Measurements from ENCODE around the gene PCIF1.
"Not testable (repeated sequence)": the region's sequence is repeated elsewhere in the genome, so short reads cannot be mapped to it uniquely, and the experiment has no call there.

The PCIF1 gene

DNA sequence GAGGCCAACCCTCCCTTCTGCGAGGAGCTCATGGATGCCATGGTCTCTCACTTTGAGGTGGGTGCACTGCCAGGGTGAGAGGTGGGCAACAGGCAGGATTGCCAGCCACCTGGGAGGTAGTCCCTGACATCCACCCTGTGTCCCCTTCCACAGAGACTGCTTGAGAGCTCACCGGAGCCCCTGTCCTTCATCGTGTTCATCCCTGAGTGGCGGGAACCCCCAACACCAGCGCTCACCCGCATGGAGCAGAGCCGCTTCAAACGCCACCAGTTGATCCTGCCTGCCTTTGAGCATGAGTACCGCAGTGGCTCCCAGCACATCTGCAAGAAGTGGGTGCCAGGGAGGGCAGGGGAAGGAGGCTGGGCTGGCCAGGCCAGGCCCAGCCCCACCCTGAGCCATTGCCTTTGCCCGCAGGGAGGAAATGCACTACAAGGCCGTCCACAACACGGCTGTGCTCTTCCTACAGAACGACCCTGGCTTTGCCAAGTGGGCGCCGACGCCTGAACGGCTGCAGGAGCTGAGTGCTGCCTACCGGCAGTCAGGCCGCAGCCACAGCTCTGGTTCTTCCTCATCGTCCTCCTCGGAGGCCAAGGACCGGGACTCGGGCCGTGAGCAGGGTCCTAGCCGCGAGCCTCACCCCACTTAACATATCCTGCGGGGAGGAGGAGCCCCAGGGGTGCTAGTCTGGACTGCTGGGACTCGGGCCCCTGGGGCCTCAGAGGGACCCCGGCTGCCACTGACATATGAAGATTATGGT is 12.8 kb downstream of the PCIF1 start:
- no peak for DNase-seq (ENCODE audit: low read depth)

- DNase-seq (ENCODE audit: low read depth): no peak
Measured at GRCh38 chr20:45948261-45948733, 13.8 kb downstream of the PCIF1 start.

GRCh38 chr20:45948742-45949541 is 14.5 kb downstream of the PCIF1 start:
- no peak for DNase-seq (ENCODE audit: low read depth)

GRCh38 chr20:45949542-45950329 is 15.3 kb downstream of the PCIF1 start:
- no peak for DNase-seq (ENCODE audit: low read depth)

DNA sequence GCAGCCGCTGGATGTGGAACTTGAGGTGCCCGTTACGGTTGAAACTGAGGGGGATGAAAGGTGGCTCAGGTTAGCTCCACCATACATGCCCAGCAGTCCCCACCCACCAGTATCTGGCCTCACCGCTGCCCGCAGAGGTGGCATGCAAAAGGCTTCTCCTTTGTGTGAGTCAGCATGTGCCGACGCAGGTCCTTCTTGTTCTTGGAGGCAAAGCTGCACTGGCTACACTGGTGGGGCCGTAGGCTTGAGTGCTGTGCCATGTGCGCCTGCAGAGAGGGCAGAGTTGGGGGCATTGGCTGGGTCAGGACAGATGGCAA is 15.8 kb downstream of the PCIF1 start:
- no peak for DNase-seq (ENCODE audit: low read depth)

GRCh38 chr20:45951925-45952834 is 17.7 kb downstream of the PCIF1 start:
- no peak for DNase-seq (ENCODE audit: low read depth)

DNA sequence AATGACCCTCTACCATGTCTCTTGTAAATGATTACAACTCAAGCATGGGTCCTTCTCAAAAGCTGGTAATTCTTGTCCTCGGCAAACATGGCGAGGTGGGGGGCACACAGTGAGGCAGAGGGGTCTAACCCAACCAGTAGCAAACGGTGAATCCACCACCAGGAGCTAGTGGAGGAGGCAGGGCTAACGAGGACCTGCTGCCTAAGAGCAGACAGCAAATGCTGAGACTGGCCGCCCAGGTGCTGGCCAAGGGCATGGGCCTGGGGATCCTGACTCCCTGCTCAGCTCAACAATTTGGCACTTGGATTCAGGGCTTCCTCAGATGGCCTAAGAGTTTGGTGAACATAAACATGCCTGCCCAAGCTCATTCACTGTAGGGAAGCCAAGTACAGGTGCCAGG is 18.4 kb downstream of the PCIF1 start:
- DNase-seq (ENCODE audit: low read depth): no peak

DNA sequence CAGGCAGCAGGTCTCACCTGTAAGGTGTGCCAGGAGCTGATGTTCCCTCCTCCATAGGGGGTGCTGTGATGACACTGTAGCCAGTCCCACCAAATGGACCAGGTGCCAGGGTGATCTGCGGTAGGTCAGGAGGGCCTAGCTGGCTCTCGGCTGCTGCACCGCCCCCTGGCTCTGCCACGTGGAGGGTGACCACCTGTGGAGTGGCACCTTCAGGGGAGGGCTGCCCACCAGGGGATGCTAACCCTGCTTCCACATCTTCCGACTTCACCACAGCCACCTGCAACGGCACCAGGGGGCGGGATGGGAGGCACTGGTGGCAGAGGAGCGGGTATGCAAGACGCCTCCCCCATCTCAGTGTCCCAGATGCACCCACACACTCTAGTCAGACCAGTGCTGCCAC is 19.2 kb downstream of the PCIF1 start:
- DNase-seq (ENCODE audit: low read depth): no peak

DNA sequence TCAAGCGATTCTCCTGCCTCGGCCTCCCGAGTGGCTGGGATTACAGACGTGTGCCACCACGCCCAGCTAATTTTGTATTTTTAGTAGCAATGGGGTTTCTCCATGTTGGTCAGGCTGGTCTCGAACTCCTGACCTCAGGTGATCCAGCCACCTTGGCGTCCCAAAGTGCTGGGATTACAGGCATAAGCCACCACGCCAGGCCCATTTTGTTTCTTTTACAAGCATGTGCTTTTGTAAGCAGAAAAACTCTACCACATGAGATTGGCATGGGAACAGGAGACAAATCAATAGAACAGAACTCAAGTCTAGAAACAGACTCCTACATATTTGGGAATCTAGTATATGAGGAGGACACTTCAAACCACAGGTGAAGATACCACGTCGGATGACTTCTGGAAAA is 21.8 kb downstream of the PCIF1 start:
- DNase-seq (ENCODE audit: low read depth): not testable (repeated sequence)

- no peak for DNase-seq (ENCODE audit: low read depth)
Measured at GRCh38 chr20:45957021-45957941, 22.8 kb downstream of the PCIF1 start.

GRCh38 chr20:45958593-45958992 is 24.1 kb downstream of the PCIF1 start:
- DNase-seq (ENCODE audit: low read depth): no peak

GRCh38 chr20:45959126-45959525 is 24.6 kb downstream of the PCIF1 start:
- no peak for DNase-seq (ENCODE audit: low read depth)

- DNase-seq (ENCODE audit: low read depth): no peak
Measured at GRCh38 chr20:45959956-45960630, 25.6 kb downstream of the PCIF1 start.

- no peak for DNase-seq (ENCODE audit: low read depth)
Measured at GRCh38 chr20:45962031-45962755, 27.7 kb downstream of the PCIF1 start.

GRCh38 chr20:45963059-45964005 is 28.8 kb downstream of the PCIF1 start:
- DNase-seq (ENCODE audit: low read depth): no peak

DNA sequence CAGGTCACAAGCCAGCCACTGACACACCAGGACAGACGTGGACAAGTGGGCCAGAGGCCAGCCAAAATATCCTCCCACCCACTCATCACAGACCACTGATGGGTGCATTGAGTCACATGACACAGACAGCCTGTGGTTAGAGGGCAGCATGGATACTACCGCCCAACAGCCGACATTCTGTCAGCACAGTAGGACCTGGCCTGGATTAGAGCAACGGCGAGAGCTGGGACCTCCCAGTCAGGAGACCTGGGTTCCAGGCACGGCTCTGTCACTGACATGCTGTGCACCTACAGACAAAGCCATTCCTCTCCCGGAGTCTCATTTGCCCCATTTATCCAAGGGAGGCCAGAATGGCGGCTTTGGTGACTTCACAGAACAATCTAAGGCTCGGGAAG is 29.5 kb downstream of the PCIF1 start:
- DNase-seq (ENCODE audit: low read depth): no peak

DNA sequence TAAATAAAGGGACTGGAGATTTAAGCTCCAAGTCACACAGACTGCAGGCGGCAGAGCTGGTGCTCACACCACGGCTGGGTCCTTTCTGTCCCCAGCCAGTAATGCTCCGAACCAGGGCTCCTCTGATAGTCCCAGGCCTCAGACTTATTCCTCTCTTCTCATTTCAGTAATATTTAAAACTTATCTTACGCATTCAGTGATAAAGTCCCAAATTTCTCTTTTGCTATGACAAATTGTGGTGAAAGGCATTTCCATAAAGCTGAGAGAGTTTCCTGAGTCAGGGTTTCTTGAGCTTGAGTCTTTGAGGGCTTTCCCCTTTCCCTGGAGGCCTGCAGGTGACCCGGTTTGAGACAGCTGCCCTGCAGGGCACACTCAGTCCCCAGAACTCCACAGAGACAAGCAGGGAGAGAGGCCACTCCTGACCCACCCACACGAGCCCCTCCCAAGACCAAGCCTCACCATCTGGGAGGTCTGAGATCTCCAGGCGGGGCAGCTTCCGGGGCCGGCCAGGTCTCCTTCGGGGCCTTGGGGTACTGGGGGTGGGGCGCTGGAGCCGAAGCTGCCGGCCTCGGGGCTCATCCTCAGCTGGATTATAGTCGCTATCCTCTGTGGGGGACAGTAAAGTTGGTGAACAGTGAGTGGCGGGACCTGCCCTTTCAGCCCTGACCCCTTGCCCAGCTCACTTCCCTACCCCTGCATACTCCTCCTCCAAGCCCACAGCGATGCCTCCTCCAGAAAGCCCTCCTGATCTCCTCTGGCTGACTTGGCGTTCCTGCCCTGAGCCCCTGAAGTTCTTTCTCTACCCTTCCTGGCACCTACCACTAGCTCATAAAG is 30.9 kb downstream of the PCIF1 start:
- DNase-seq (ENCODE audit: low read depth): no peak
